Fibroblast of the aortic adventitia (primary cell): ENCODE measurements around the gene FOXO3. TPM values are rescaled to one million over a fixed set of nuclear protein-coding genes. Genes with fewer than 3 reads are reported as not detected.

ENCODE experiments used
- DNase-seq: peaks from one replicate; pipeline ENCODE4 v3.0.0-alpha.2; 2010; ENCODE audit warnings: low read depth
- H3K4me3 ChIP-seq: 2 replicates; pipeline ENCODE4 v1.5.1; 2011; ENCODE audit warnings: low read depth, mild to moderate bottlenecking, control low read depth, low read length, moderate library complexity
- CTCF ChIP-seq: IDR thresholded peaks from 2 replicates; pipeline ENCODE4 v1.5.1; 2011; ENCODE audit warnings: mild to moderate bottlenecking, low read length, control low read depth, inconsistent platforms; ENCODE audit not compliant: insufficient read depth
- total RNA-seq: library from RNA; depleted of rRNA; stranded (reverse); fragments of >200 nt; gene quantifications from 2 replicates; pipeline ENCODE4 v1.2.3, GENCODE V29; 2012; ENCODE audit warnings: low replicate concordance

FOXO3 gene
- total RNA-seq = 49.3 and 54.5 TPM in 2 replicates

GRCh38 chr6:108560463-108561308 lies at the start of gene FOXO3:
Gene FOXO3, plus strand, starts transcription at chr6:108560917. Its CDS starts 292 bp downstream, at chr6:108561209.
- peak within 1 kb of the TSS; percentile 91 for H3K4me3 ChIP-seq
- DNase-seq = peak; percentile 81
- TF ChIP-seq CTCF = no peak

- TF ChIP-seq CTCF = peak; percentile 50
- peak; percentile 30 for DNase-seq
- no peak overlapping the region for H3K4me3 ChIP-seq
Measured at GRCh38 chr6:108518714-108519576, 41.8 kb upstream of the FOXO3 start.

GRCh38 chr6:108521616-108522107 lies 39.1 kb upstream of the FOXO3 start:
- no peak for TF ChIP-seq CTCF
- DNase-seq = no peak
- H3K4me3 ChIP-seq = no peak overlapping the region

- no peak overlapping the region for H3K4me3 ChIP-seq
- TF ChIP-seq CTCF = no peak
- DNase-seq = no peak
Measured at GRCh38 chr6:108523697-108524096, 37.0 kb upstream of the FOXO3 start.

GRCh38 chr6:108524528-108525248 lies 36.0 kb upstream of the FOXO3 start:
- H3K4me3 ChIP-seq = no peak overlapping the region
- DNase-seq = peak; percentile 22
- TF ChIP-seq CTCF = no peak

GRCh38 chr6:108526739-108527174 lies 34.0 kb upstream of the FOXO3 start:
- DNase-seq = peak; percentile 69
- no peak overlapping the region for H3K4me3 ChIP-seq
- peak; percentile 85 for TF ChIP-seq CTCF
